ENCODE measurements around the gene WDHD1.
A peak's percentile ranks its signal among the peaks of the same experiment; 100 is the strongest.
"Not testable (repeated sequence)": the region's sequence is repeated elsewhere in the genome, so short reads cannot be mapped to it uniquely, and the experiment has no call there.

WDHD1 gene

DNA sequence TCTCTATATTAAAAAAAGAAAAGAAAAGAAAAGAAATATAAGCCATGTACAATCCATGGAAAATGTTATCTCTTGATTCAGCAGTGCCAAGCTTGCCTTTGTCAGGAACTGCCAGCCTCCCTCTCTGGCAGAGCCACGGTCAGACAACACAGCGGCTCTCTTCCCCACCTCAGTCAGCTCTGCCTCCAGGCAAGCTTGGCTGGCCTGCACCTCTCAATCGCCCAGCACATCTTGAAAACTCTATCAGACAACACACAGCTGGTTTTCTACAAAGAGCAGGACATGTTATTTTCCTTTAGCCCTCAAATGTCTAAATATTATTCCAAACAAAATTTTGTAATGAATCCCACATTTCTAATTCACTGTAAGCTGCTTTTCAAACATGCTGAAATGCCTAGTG, 104.3 kb downstream of the WDHD1 start:
- no peak overlapping the region for H3K4me3 ChIP-seq (ENCODE audit: low read depth in 1 of 2, low read length in 2 of 2)
- no peaks in the 10 kb centered on the region for H3K27me3 ChIP-seq (ENCODE audit: control insufficient read depth in 1 of 2, insufficient read depth in 2 of 2, low read length in 2 of 2)
- H3K27ac ChIP-seq (ENCODE audit: low read depth, low read length), result no peak overlapping the region
- no peaks in the 10 kb centered on the region for H3K36me3 ChIP-seq (ENCODE audit: insufficient read depth, low read length)
- H3K4me1 ChIP-seq (ENCODE audit: insufficient read depth, low read length), result no peaks in the 10 kb centered on the region
- H3K9me3 ChIP-seq (ENCODE audit: low read length), result no peaks in the 10 kb centered on the region
- no peak overlapping the region for H3K9ac ChIP-seq (ENCODE audit: low read length)

- Histone ChIP-seq H3K9me3 (ENCODE audit: low read length) (no peaks in the 10 kb centered on the region), H3K27me3 (ENCODE audit: control insufficient read depth in 1 of 2, insufficient read depth in 2 of 2, low read length in 2 of 2) (no peaks in the 10 kb centered on the region), H3K27ac (ENCODE audit: low read depth, low read length) (no peak overlapping the region), H3K4me3 (ENCODE audit: low read depth in 1 of 2, low read length in 2 of 2) (no peak overlapping the region), H3K4me1 (ENCODE audit: insufficient read depth, low read length) (no peaks in the 10 kb centered on the region), H3K9ac (ENCODE audit: low read length) (no peak overlapping the region), H3K36me3 (ENCODE audit: insufficient read depth, low read length) (no peaks in the 10 kb centered on the region)
These were observed 106.8 kb downstream of the WDHD1 start for GRCh38 chr14:54920052-54920451.

GRCh38 chr14:54919330-54919729, 107.6 kb downstream of the WDHD1 start:
- H3K27me3 ChIP-seq (ENCODE audit: control insufficient read depth in 1 of 2, insufficient read depth in 2 of 2, low read length in 2 of 2), result no peaks in the 10 kb centered on the region

GRCh38 chr14:54918427-54918826, 108.5 kb downstream of the WDHD1 start:
- Histone ChIP-seq H3K4me1 (ENCODE audit: insufficient read depth, low read length) (no peaks in the 10 kb centered on the region), H3K4me3 (ENCODE audit: low read depth in 1 of 2, low read length in 2 of 2) (no peak overlapping the region), H3K9me3 (ENCODE audit: low read length) (no peaks in the 10 kb centered on the region), H3K27ac (ENCODE audit: low read depth, low read length) (no peak overlapping the region), H3K36me3 (ENCODE audit: insufficient read depth, low read length) (no peaks in the 10 kb centered on the region), H3K9ac (ENCODE audit: low read length) (no peak overlapping the region), H3K27me3 (ENCODE audit: control insufficient read depth in 1 of 2, insufficient read depth in 2 of 2, low read length in 2 of 2) (no peaks in the 10 kb centered on the region)

More at GRCh38 chr14:54919330-54919729, 107.6 kb downstream of the WDHD1 start:
- Histone ChIP-seq H3K4me3 (ENCODE audit: low read depth in 1 of 2, low read length in 2 of 2) (no peak overlapping the region), H3K27ac (ENCODE audit: low read depth, low read length) (no peak overlapping the region), H3K4me1 (ENCODE audit: insufficient read depth, low read length) (no peaks in the 10 kb centered on the region), H3K9ac (ENCODE audit: low read length) (no peak overlapping the region), H3K36me3 (ENCODE audit: insufficient read depth, low read length) (no peaks in the 10 kb centered on the region), H3K9me3 (ENCODE audit: low read length) (no peaks in the 10 kb centered on the region)

GRCh38 chr14:54916101-54916500, 110.8 kb downstream of the WDHD1 start:
- no peaks in the 10 kb centered on the region for H3K4me1 ChIP-seq (ENCODE audit: insufficient read depth, low read length)
- H3K36me3 ChIP-seq (ENCODE audit: insufficient read depth, low read length), result no peaks in the 10 kb centered on the region
- H3K4me3 ChIP-seq (ENCODE audit: low read depth in 1 of 2, low read length in 2 of 2), result no peak overlapping the region
- no peaks in the 10 kb centered on the region for H3K9me3 ChIP-seq (ENCODE audit: low read length)
- no peak overlapping the region for H3K27ac ChIP-seq (ENCODE audit: low read depth, low read length)
- H3K9ac ChIP-seq (ENCODE audit: low read length), result no peak overlapping the region
- no peaks in the 10 kb centered on the region for H3K27me3 ChIP-seq (ENCODE audit: control insufficient read depth in 1 of 2, insufficient read depth in 2 of 2, low read length in 2 of 2)

- H3K9ac ChIP-seq (ENCODE audit: low read length), result no peak overlapping the region
- no peaks in the 10 kb centered on the region for H3K27me3 ChIP-seq (ENCODE audit: control insufficient read depth in 1 of 2, insufficient read depth in 2 of 2, low read length in 2 of 2)
- H3K4me1 ChIP-seq (ENCODE audit: insufficient read depth, low read length), result no peaks in the 10 kb centered on the region
- H3K27ac ChIP-seq (ENCODE audit: low read depth, low read length), result no peak overlapping the region
- H3K9me3 ChIP-seq (ENCODE audit: low read length), result no peaks in the 10 kb centered on the region
- H3K4me3 ChIP-seq (ENCODE audit: low read depth in 1 of 2, low read length in 2 of 2), result no peak overlapping the region
- no peaks in the 10 kb centered on the region for H3K36me3 ChIP-seq (ENCODE audit: insufficient read depth, low read length)
These were observed 116.9 kb downstream of the WDHD1 start for GRCh38 chr14:54909817-54910558.

DNA sequence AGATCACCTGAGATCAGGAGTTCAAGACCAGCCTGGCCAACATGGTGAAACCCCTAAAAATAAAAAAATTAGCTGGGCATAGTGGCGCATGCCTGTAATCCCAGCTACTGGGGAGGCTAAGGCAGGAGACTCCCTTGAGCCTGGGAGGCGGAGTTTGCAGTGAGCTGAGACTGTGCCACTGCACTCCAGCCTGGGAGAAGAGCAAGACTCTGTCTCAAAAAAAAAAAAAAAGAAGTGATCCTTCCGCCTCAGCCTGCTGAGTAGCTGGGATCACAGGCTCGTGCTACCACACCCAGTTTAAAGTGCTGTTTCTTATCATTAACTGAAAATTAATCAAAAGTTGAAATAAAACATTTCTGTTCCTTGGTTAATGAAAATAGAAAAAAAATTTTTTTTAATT, 117.9 kb downstream of the WDHD1 start:
- H3K9me3 ChIP-seq (ENCODE audit: low read length); H3K36me3 ChIP-seq (ENCODE audit: insufficient read depth, low read length); H3K27me3 ChIP-seq (ENCODE audit: control insufficient read depth in 1 of 2, insufficient read depth in 2 of 2, low read length in 2 of 2); H3K4me3 ChIP-seq (ENCODE audit: low read depth in 1 of 2, low read length in 2 of 2); H3K27ac ChIP-seq (ENCODE audit: low read depth, low read length); H3K4me1 ChIP-seq (ENCODE audit: insufficient read depth, low read length); H3K9ac ChIP-seq (ENCODE audit: low read length): not testable (repeated sequence)

DNA sequence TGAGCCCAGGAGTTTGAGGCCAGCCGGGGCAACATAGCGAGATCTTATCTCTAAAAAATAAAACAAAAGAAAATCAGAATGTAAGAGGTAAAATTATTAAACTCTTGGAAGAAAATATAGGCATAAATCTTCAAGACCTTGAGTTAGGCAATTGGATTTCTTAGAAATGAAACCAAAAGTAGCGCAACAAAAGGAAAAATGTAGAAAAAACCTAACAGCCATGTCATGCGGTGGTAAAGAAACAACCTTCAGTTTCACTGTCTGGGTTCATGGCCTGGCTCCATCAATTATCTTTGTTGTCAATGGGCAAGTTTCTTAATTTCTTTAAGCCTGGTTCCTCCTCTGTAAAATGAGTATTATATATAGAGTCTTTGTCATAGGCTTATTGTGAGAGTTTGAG, 118.7 kb downstream of the WDHD1 start:
- Histone ChIP-seq H3K27me3 (ENCODE audit: control insufficient read depth in 1 of 2, insufficient read depth in 2 of 2, low read length in 2 of 2) (no peaks in the 10 kb centered on the region), H3K36me3 (ENCODE audit: insufficient read depth, low read length) (no peaks in the 10 kb centered on the region), H3K4me1 (ENCODE audit: insufficient read depth, low read length) (peaks cover 2% of the 10 kb centered on the region), H3K9ac (ENCODE audit: low read length) (no peak overlapping the region), H3K9me3 (ENCODE audit: low read length) (no peaks in the 10 kb centered on the region), H3K4me3 (ENCODE audit: low read depth in 1 of 2, low read length in 2 of 2) (no peak overlapping the region), H3K27ac (ENCODE audit: low read depth, low read length) (no peak overlapping the region)

- Histone ChIP-seq H3K27ac (ENCODE audit: low read depth, low read length) (no peak overlapping the region), H3K9ac (ENCODE audit: low read length) (no peak overlapping the region), H3K36me3 (ENCODE audit: insufficient read depth, low read length) (no peaks in the 10 kb centered on the region), H3K4me3 (ENCODE audit: low read depth in 1 of 2, low read length in 2 of 2) (no peak overlapping the region), H3K4me1 (ENCODE audit: insufficient read depth, low read length) (peaks cover 4% of the 10 kb centered on the region), H3K9me3 (ENCODE audit: low read length) (no peaks in the 10 kb centered on the region), H3K27me3 (ENCODE audit: control insufficient read depth in 1 of 2, insufficient read depth in 2 of 2, low read length in 2 of 2) (peaks cover 6 to 7% of the 10 kb centered on the region in 2 donors)
These were observed 120.8 kb downstream of the WDHD1 start for GRCh38 chr14:54906075-54906474.

- Histone ChIP-seq H3K36me3 (ENCODE audit: insufficient read depth, low read length) (no peaks in the 10 kb centered on the region), H3K4me3 (ENCODE audit: low read depth in 1 of 2, low read length in 2 of 2) (peak within 1 kb of the TSS; percentile 62 to 73), H3K4me1 (ENCODE audit: insufficient read depth, low read length) (peaks cover 4% of the 10 kb centered on the region), H3K9me3 (ENCODE audit: low read length) (no peaks in the 10 kb centered on the region), H3K27ac (ENCODE audit: low read depth, low read length) (peak within 1 kb of the TSS; percentile 12), H3K9ac (ENCODE audit: low read length) (peak within 1 kb of the TSS; percentile 15), H3K27me3 (ENCODE audit: control insufficient read depth in 1 of 2, insufficient read depth in 2 of 2, low read length in 2 of 2) (peaks cover 6 to 9% of the 10 kb centered on the region in 2 donors)
These were observed 124.1 kb downstream of the WDHD1 start, which contains the start of gene GCH1 for GRCh38 chr14:54902521-54903420. GCH1 (minus strand) TSS chr14:54902826; CDS start chr14:54902663, 163 bp downstream.

DNA sequence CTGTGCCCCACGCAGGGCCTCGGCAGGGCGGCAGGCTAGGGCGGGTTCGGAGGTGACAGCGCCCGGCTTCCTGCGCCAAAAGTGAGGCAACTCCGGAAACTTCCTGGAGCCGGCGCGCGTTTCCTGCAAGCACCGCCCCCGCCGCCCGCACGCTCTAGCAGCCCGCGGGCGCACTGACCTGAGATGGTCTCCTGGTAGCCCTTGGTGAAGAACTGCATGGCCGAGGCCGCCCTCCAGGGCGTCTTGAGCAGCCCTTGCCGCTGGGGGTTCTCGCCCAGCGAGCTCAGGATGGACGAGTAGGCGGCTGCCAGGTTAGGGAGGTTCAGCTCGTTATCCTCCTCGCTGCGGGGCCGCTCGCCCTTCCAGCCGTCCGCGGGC, 124.8 kb downstream of the WDHD1 start:
- H3K9ac ChIP-seq (ENCODE audit: low read length), result no peak overlapping the region
- no peaks in the 10 kb centered on the region for H3K9me3 ChIP-seq (ENCODE audit: low read length)
- peak overlapping the region; percentile 12 for H3K27ac ChIP-seq (ENCODE audit: low read depth, low read length)
- H3K4me1 ChIP-seq (ENCODE audit: insufficient read depth, low read length), result peaks cover 4% of the 10 kb centered on the region
- peaks cover 6 to 9% of the 10 kb centered on the region in 2 donors for H3K27me3 ChIP-seq (ENCODE audit: control insufficient read depth in 1 of 2, insufficient read depth in 2 of 2, low read length in 2 of 2)
- H3K4me3 ChIP-seq (ENCODE audit: low read depth in 1 of 2, low read length in 2 of 2), result peak overlapping the region; percentile 62 to 73
- no peaks in the 10 kb centered on the region for H3K36me3 ChIP-seq (ENCODE audit: insufficient read depth, low read length)
